GM12865 (cell line): ENCODE data around the gene MIGA2.
"Not testable (repeated sequence)": the region's sequence is repeated elsewhere in the genome, so short reads cannot be mapped to it uniquely, and the experiment has no call there.

ENCODE experiments used
- DNase-seq: peaks from one replicate; pipeline ENCODE4 v3.0.0; 2010; ENCODE audit warnings: low read depth
- H3K4me3 ChIP-seq: 2 replicates; pipeline ENCODE4 v1.5.1; 2011; ENCODE audit warnings: mild to moderate bottlenecking, low read depth, low read length, control low read depth
- TF ChIP-seq, protein P1 (sequence below): IDR thresholded peaks from 2 replicates; pipeline ENCODE4 v1.5.1; 2011; ENCODE audit warnings: low read length, control low read depth, low read depth, inconsistent platforms; ENCODE audit not compliant: insufficient read depth; ENCODE audit errors: missing control alignments

Gene MIGA2

DNA sequence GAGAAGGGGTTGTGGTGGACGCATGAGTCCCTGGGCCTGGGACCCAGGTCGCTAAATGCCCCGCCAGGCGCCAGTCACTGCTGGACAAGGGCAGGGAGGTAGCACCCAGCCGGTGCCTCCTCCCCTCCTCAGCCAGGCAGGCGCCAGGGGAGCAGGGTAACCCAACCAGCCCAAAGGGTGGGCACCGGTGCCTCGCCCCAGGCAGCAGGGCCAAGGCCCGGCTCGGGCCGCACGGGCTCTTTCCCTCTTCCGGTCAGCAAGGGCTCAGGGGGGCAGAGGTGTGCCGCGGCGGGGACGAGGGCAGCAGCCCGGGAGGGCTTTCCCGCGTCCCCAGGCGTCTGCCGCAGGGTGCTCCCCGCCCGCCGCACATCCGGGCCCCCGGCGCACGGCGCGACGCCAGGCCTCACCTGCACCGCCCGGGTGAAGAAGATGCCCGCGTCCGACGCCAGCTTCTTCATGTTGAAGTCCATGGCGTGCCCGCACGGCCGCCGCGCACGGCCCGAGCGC, 8.7 kb upstream of the MIGA2 start:
- DNase-seq: peak; percentile 84
- TF ChIP-seq, protein P1, sequence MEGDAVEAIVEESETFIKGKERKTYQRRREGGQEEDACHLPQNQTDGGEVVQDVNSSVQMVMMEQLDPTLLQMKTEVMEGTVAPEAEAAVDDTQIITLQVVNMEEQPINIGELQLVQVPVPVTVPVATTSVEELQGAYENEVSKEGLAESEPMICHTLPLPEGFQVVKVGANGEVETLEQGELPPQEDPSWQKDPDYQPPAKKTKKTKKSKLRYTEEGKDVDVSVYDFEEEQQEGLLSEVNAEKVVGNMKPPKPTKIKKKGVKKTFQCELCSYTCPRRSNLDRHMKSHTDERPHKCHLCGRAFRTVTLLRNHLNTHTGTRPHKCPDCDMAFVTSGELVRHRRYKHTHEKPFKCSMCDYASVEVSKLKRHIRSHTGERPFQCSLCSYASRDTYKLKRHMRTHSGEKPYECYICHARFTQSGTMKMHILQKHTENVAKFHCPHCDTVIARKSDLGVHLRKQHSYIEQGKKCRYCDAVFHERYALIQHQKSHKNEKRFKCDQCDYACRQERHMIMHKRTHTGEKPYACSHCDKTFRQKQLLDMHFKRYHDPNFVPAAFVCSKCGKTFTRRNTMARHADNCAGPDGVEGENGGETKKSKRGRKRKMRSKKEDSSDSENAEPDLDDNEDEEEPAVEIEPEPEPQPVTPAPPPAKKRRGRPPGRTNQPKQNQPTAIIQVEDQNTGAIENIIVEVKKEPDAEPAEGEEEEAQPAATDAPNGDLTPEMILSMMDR: no peak
- H3K4me3 ChIP-seq: peak overlapping the region; percentile 92

DNA sequence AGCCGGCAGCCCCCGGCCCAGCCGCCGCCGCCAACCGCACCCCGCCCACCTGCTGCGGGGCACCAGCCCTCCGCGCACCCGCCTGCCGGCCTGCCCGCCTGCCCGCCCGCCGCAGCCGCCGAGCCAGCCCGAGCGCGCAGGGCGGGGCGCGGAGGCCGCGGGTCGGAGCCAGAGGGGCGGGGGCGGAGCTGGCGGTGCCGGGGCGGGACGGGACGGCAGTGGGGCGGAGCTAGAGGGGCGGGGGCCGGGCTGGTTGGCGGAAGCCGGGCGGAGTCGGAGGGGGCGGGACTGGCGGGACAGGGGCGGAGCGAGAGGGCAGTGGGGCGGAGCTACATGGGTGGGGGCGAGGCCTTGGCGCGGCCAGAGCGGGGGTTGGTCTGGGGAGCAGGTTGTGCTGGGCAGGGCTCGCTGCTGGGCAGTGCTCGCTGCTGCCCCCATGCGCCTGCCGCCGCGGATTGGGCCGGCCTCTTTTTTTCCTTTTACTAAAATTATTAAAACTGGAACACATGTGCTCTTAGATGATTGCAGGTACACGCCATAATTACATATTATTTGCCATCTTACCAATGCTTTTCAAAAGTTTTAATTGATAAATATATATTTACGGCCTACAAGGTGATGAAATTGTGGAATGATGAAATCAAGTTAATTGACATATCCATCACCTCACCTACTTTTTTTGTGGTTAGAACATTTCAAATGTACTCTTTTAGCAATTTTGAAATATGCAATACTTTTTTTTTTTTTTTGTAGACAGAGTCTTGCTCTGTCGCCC, 8.0 kb upstream of the MIGA2 start, which contains the start of gene SH3GLB2:
Gene SH3GLB2 (minus strand): TSS at position 140 of the 775 bp plus-strand sequence. CDS start 177 bp downstream, outside the sequence.
- TF ChIP-seq, protein P1: peak; percentile 76
- DNase-seq: peak; percentile 98
- H3K4me3 ChIP-seq: peak within 1 kb of the TSS; percentile 92

DNA sequence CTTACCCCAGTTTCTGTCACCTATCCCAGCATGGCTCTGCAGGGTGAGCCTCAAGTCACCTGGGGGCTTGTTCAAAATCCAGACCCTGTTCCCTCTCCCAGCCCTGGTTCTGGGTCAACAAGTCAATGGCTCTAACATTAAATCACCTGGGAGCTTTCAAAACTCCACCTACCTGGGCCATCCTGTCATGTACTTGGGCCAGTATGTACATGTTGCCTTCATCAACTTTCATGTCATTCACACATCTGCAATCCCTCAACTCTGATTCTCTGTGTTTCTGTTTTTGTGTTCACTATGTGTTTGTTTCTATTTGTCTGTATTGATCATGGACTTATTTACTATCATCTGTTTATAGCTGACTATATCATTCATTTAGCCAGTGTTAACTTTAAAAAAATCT, 6.2 kb upstream of the MIGA2 start:
- no peak for DNase-seq
- TF ChIP-seq, protein P1: no peak
- no peak overlapping the region for H3K4me3 ChIP-seq

DNA sequence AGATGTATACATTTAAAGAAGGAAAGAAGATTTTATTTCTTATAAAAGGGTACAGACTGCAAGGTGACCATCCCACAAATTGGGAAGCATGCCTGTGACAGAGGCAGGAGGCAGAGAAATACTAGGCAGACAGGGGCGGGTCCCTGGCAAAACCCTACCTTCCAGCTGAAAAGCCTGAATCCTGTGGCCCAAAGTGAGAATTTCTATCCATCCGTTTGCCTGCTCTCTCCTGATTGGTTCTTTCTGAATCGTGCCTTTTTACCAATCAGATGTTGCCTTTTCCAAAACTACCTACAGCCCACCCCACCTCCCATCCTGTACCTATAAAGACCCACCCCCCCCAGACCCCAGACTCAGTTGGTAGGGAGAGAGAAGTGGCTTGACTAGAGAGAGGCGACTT, 4.9 kb upstream of the MIGA2 start:
- H3K4me3 ChIP-seq: no peak overlapping the region
- TF ChIP-seq, protein P1: no peak
- DNase-seq: no peak

DNA sequence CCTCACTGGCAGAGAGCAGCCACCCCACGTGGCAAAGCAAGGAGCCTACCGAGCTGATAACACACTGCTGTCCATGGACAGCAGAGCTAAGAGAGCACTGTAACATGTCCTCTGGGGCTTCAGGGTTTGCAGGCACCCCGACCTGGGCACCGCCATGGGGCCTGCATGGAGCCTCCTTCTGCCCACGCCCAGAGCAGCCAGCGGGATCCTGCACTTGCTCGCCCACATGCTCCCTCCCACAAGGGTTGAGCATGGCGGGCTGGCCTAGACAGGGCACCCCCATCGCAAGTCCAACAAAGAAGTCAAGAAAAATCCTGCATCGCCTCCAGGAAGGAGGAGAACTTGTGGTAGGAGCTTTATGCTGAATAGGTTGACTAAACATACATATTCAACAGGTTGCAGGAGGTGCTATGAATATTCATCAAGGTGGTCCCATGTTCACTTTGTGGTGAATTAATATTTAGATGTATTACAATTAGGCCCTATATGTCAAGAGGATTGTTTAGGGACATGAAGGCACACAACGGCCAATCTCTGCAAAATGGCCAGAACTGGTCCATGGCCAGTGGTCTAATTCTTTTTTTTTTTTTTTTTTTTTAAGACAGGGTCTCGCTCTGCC, 3.8 kb upstream of the MIGA2 start:
- TF ChIP-seq, protein P1: no peak
- H3K4me3 ChIP-seq: no peak overlapping the region
- no peak for DNase-seq

DNA sequence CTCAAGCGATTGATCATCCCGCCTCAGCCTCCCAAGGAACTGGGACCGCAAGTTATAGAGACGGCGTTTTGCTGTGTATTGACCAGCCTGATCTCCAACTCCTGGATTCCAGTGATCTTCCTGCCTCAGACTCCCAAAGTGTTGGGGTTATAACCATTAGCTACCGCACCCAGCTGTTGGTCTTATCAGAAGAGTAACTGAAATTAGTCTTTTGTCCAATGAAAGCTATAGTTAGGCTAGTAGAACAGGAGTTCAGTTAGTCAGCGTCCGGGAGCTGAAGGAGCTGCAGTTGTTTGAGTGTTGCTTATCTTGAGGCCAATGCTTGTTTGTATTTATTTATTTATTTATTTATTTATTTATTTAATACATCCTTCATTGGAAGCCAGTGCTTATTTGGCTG, 3.2 kb upstream of the MIGA2 start:
- H3K4me3 ChIP-seq: no peak overlapping the region
- TF ChIP-seq, protein P1: no peak
- DNase-seq: no peak

DNA sequence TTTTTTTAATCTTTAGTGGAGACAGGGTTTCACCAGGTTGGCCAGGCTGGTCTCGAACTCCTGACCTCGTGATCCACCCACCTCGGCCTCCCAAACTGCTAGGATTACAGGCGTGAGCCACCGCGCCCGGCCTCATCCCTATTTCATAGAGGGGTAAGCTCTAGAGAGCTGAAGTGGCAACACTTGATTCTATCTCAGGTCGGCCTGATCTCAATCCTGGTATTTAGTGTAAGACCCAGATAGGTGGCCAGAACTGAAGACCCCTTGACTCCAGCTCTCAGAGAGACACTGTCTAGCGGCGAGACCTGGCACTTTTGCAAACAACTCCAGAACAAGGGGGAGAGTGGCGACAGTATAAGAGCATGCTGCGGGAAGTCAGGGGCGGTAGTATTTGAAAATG, 588 bp upstream of the MIGA2 start:
- not testable (repeated sequence) for DNase-seq
- peak overlapping the region; percentile 58 for H3K4me3 ChIP-seq
